Kidney glomerular epithelial cell (primary cell): ENCODE results near the gene TMEM223.
"Not testable (repeated sequence)": the region's sequence is repeated elsewhere in the genome, so short reads cannot be mapped to it uniquely, and the experiment has no call there.

ENCODE experiments used
- DNase-seq: peaks from one replicate; lab custom pipeline; 2025; lab: John Stamatoyannopoulos, UW

The TMEM223 gene

GRCh38 chr11:62752994-62753735, 38.6 kb downstream of the TMEM223 start:
- DNase-seq = no peak

DNA sequence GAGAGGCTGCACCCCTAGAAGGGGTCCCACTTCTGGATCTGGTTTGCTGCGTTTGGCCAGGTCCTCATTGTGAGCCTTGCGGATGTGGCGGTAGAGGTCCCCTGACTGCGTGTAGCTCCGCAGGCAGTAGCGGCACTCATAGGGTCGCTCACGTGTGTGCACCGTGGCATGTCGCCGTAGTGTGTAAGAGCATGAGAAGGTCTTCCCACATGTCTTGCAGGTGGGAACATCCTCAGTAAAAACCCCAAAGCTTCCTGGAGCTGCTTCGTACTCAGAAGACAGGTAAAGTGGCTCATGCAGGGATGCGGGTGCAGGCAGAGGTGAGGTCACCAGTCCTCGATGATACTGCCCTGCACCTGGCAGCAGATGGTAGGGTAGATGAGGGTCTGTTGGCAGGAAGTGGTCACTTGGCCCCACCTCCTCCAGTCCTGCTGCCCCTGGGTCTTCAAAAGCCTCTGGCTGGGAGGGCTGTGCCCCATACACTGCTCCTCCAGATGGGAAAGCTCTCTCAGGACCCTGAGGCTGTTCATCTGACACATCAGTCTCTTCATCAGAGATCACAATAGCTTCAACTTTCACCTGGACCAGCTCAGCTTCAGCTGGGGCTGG, 39.5 kb downstream of the TMEM223 start:
- no peak for DNase-seq

DNA sequence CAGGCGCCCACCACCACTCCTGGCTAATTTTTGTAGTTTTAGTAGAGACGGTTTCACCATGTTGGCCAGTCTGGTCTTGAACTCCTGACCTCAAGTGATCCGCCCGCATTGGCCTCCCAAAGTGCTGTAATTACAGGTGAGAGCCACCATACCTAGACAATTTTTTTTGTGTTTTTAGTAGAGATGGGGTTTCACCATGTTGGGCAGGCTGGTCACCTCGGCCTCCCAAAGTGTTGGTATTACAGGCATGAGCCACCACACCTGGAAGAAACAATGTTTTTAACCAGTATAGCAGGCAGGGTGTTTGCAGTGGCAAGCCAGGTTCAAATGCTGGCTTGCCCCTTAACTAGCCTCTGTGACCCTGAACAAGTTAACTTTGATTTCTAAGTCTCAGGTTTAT, 41.9 kb downstream of the TMEM223 start:
- not testable (repeated sequence) for DNase-seq

DNA sequence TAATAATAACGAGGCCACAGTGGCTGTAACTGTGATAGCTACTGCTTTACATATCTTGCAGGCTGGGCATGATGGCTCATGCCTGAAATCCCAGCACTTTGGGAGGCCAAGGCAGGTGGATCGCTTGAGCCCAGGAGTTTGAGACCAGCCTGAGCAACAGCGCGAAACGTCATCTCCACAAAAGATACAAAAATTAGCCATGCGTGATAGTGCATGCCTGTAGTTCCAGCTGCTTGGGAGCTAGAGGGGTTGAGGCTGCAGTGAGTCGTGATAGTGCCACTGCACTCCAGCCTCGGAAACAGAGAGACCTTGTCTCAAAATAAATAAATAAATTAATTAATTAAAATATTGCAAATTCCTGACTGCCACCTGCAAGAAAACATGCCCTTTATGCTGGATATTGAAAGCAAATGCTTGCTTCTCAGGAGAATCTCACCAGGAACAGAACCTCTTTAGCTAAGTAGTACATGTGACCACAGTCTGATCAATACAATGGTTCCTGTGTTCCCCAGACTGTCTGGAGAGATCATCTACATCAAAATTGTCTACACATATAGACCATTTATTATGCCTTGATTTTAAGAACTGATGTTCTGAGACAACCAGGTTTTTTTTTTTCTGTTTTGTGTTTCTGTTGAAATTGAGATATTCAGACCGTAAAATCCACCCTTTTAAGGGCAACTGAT, 44.2 kb downstream of the TMEM223 start:
- no peak for DNase-seq
